SK-N-SH (cell line): ENCODE measurements around the gene LPAR1. TPM values are rescaled to one million over a fixed set of nuclear protein-coding genes. Genes with fewer than 3 reads are reported as not detected.

ENCODE experiments used
- CTCF ChIA-PET: fragments of 300-600, 350-600 bp; formaldehyde crosslinking; extraction: SDS; loops from one replicate; lab custom pipeline; 2021; lab: Yijun Ruan, JAX
- POLR2A ChIA-PET: fragments of 350-600 bp; sonication (Branson Sonifier 250); formaldehyde crosslinking; extraction: SDS; loops from one replicate; lab custom pipeline; 2020; ENCODE audit warnings: antibody characterized with exemption, inconsistent platforms; lab: Yijun Ruan, JAX
- DNase-seq: peaks from one replicate; pipeline ENCODE4 v3.0.0; 2012
- H2AFZ ChIP-seq: fragments of 200-600 bp; sonication (generic); 2 replicates; pipeline ENCODE4 v1.8.1; 2016; ENCODE audit warnings: antibody characterized with exemption, mild to moderate bottlenecking, low read depth
- H3F3A ChIP-seq: fragments of 200-600 bp; sonication (generic); replicated peaks from 2 replicates; pipeline ENCODE3; 2016; ENCODE audit warnings: antibody characterized with exemption, mild to moderate bottlenecking; ENCODE audit not compliant: insufficient read depth
- H3K27ac ChIP-seq, 2 experiments: fragments of 200-500 bp in 1 of 2; fragments of 200-600 bp in 1 of 2; sonication (Bioruptor generic) in 1 of 2; sonication (generic), shearing (Covaris generic) in 1 of 2; 2 replicates each; pipeline versions ENCODE4 v1.5.1 to v1.6.1; 2014 to 2016; ENCODE audit warnings: low read depth in 2 of 2, inconsistent platforms in 1 of 2, low read length in 1 of 2, mild to moderate bottlenecking in 1 of 2, mixed read lengths in 1 of 2
- H3K27me3 ChIP-seq: fragments of 200-600 bp; sonication (generic), shearing (Covaris generic); 2 replicates; pipeline ENCODE4 v1.6.1; 2016; ENCODE audit warnings: mixed run types; ENCODE audit not compliant: insufficient read depth
- H3K36me3 ChIP-seq, 2 experiments: fragments of 200-500 bp in 1 of 2; fragments of 200-600 bp in 1 of 2; sonication (Bioruptor generic) in 1 of 2; sonication (generic) in 1 of 2; replicated peaks in 1 of 2; 2 replicates each; pipeline versions ENCODE3 to v1.5.1; 2014 to 2016; ENCODE audit warnings: low read length in 1 of 2, mild to moderate bottlenecking in 1 of 2; ENCODE audit not compliant: insufficient read depth in 2 of 2, control insufficient read depth in 1 of 2
- H3K4me1 ChIP-seq, 2 experiments: fragments of 200-500 bp in 1 of 2; fragments of 200-600 bp in 1 of 2; sonication (Bioruptor generic) in 1 of 2; sonication (generic), shearing (Covaris generic) in 1 of 2; 2 replicates each; pipeline versions ENCODE4 v1.5.1 to v1.6.1; 2014 to 2016; ENCODE audit warnings: low read depth in 1 of 2, low read length in 1 of 2, mixed run types in 1 of 2; ENCODE audit not compliant: insufficient read depth in 2 of 2, control insufficient read depth in 1 of 2
- H3K4me2 ChIP-seq: fragments of 200-600 bp; sonication (generic), shearing (Covaris generic); 2 replicates; pipeline ENCODE4 v1.6.1; 2017; ENCODE audit warnings: mixed run types
- H3K4me3 ChIP-seq, 2 experiments: fragments of 200-500 bp in 1 of 2; fragments of 200-600 bp in 1 of 2; sonication (Bioruptor generic) in 1 of 2; sonication (generic), shearing (Covaris generic) in 1 of 2; 2 replicates each; pipeline versions ENCODE4 v1.5.1 to v1.8.1; 2014 to 2016; ENCODE audit warnings: low read depth in 2 of 2, inconsistent platforms in 1 of 2, low read length in 1 of 2, mild to moderate bottlenecking in 1 of 2, mixed read lengths in 1 of 2, moderate library complexity in 1 of 2
- H3K79me2 ChIP-seq: fragments of 200-600 bp; sonication (generic); 2 replicates; pipeline ENCODE4 v1.8.1; 2017; ENCODE audit warnings: mild to moderate bottlenecking; ENCODE audit not compliant: insufficient read depth
- H3K9ac ChIP-seq: fragments of 200-600 bp; sonication (generic); 2 replicates; pipeline ENCODE4 v1.6.1; 2017; ENCODE audit warnings: mixed run types
- H3K9me2 ChIP-seq: fragments of 200-600 bp; sonication (generic); 2 replicates; pipeline ENCODE4 v1.6.1; 2017; ENCODE audit warnings: mixed run types
- H3K9me3 ChIP-seq: fragments of 200-600 bp; sonication (generic); 2 replicates; pipeline ENCODE4 v1.6.1; 2017; ENCODE audit warnings: mixed run types, mild to moderate bottlenecking, moderate library complexity
- H4K20me1 ChIP-seq: fragments of 200-600 bp; sonication (generic); 2 replicates; pipeline ENCODE4 v1.6.1; 2017; ENCODE audit warnings: mild to moderate bottlenecking, mixed run types; ENCODE audit not compliant: insufficient read depth
- ELF1 ChIP-seq: IDR thresholded peaks from 2 replicates; pipeline ENCODE4 v1.4.0; 2012
- EZH2phosphoT487 ChIP-seq: fragments of 200-600 bp; sonication (generic); IDR thresholded peaks from 2 replicates; pipeline ENCODE4 v1.6.1; 2017; ENCODE audit warnings: low read depth, mixed run types, mild to moderate bottlenecking, antibody characterized with exemption, moderate library complexity, borderline replicate concordance
- FOXM1 ChIP-seq: IDR thresholded peaks from 2 replicates; pipeline ENCODE4 v1.4.0; 2012; ENCODE audit warnings: low read depth, mild to moderate bottlenecking
- GABPA ChIP-seq: IDR thresholded peaks from 2 replicates; pipeline ENCODE4 v1.4.0; 2012; ENCODE audit warnings: low read depth, mild to moderate bottlenecking
- GATA2 ChIP-seq: sonication (generic); formaldehyde crosslinking; IDR thresholded peaks from 2 replicates; pipeline ENCODE4 v1.5.0; 2020; ENCODE audit warnings: mild to moderate bottlenecking, missing genetic modification reagents
- JUND ChIP-seq: IDR thresholded peaks from 2 replicates; pipeline ENCODE4 v1.4.0; 2012
- MXI1 ChIP-seq: IDR thresholded peaks from 2 replicates; pipeline ENCODE4 v1.6.1; 2012; ENCODE audit warnings: mild to moderate bottlenecking, low read depth, low read length, improper control_type of control experiment
- NFIC ChIP-seq: IDR thresholded peaks from 2 replicates; pipeline ENCODE4 v1.4.0; 2012; ENCODE audit warnings: borderline replicate concordance
- RAD21 ChIP-seq: IDR thresholded peaks from 2 replicates; pipeline ENCODE4 v1.6.1; 2012; ENCODE audit warnings: mild to moderate bottlenecking, low read length
- RCOR1 ChIP-seq: fragments of 150-350 bp; IDR thresholded peaks from 2 replicates; pipeline ENCODE4 v1.6.1; 2017; ENCODE audit warnings: antibody characterized with exemption, low read length
- REST ChIP-seq: IDR thresholded peaks from 2 replicates; pipeline ENCODE4 v1.6.1; 2012; ENCODE audit warnings: mild to moderate bottlenecking, low read depth, low read length, moderate library complexity
- RXRA ChIP-seq: IDR thresholded peaks from 2 replicates; pipeline ENCODE4 v1.4.0; 2012; ENCODE audit warnings: low read depth, mild to moderate bottlenecking, borderline replicate concordance
- SIN3A ChIP-seq: IDR thresholded peaks from 2 replicates; pipeline ENCODE4 v1.6.1; 2012; ENCODE audit warnings: low read depth, mild to moderate bottlenecking, low read length, moderate library complexity, borderline replicate concordance
- TAF1 ChIP-seq: IDR thresholded peaks from 2 replicates; pipeline ENCODE4 v1.6.1; 2012; ENCODE audit warnings: low read depth, mild to moderate bottlenecking, low read length, moderate library complexity, borderline replicate concordance
- USF2 ChIP-seq: fragments of 150-350 bp; IDR thresholded peaks from 2 replicates; pipeline ENCODE4 v1.6.1; 2017; ENCODE audit warnings: antibody characterized with exemption, low read length, low read depth, borderline replicate concordance
- YY1 ChIP-seq: IDR thresholded peaks from 2 replicates; pipeline ENCODE4 v1.4.0; 2012; ENCODE audit warnings: low read depth, mild to moderate bottlenecking
- ZBTB33 ChIP-seq: IDR thresholded peaks from 2 replicates; pipeline ENCODE4 v1.4.0; 2012; ENCODE audit warnings: low read depth, borderline replicate concordance
- WGBS: methylation state at CpG from one replicate; pipeline ENCODE4 v1.1.6; 2017; ENCODE audit warnings: low lambda C conversion rate; 5-methylcytosine and 5-hydroxymethylcytosine counted together
- polyA plus RNA-seq, 3 experiments: library from polyadenylated mRNA; depleted of rRNA; stranded (reverse); fragments of >200 nt; gene quantifications; 2 replicates each; pipeline ENCODE4 v1.2.3, GENCODE V29; 2012
- TF ChIP-seq, protein P1 (sequence below): IDR thresholded peaks from 2 replicates; pipeline ENCODE4 v1.4.0; 2012; ENCODE audit warnings: low read depth
- TF ChIP-seq, protein P2 (sequence below): fragments of 150-350 bp; IDR thresholded peaks from 2 replicates; pipeline ENCODE4 v1.6.1; 2016; ENCODE audit warnings: mild to moderate bottlenecking, low read depth, low read length

Gene LPAR1
- polyA plus RNA-seq, 1 of the 3 experiments (the other 2 are of a cell fraction): 9.4 TPM

- TF ChIP-seq, protein P1, sequence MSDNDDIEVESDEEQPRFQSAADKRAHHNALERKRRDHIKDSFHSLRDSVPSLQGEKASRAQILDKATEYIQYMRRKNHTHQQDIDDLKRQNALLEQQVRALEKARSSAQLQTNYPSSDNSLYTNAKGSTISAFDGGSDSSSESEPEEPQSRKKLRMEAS: no peak
- TF ChIP-seq, protein P2, sequence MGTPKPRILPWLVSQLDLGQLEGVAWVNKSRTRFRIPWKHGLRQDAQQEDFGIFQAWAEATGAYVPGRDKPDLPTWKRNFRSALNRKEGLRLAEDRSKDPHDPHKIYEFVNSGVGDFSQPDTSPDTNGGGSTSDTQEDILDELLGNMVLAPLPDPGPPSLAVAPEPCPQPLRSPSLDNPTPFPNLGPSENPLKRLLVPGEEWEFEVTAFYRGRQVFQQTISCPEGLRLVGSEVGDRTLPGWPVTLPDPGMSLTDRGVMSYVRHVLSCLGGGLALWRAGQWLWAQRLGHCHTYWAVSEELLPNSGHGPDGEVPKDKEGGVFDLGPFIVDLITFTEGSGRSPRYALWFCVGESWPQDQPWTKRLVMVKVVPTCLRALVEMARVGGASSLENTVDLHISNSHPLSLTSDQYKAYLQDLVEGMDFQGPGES: no peak
- TF ChIP-seq EZH2phosphoT487: no peak
- no peak for TF ChIP-seq MXI1
- TF ChIP-seq ZBTB33: no peak
- TF ChIP-seq RXRA: no peak
- no peak for TF ChIP-seq REST
- no peak for TF ChIP-seq USF2
- TF ChIP-seq JUND: no peak
- TF ChIP-seq YY1: no peak
- no peak for TF ChIP-seq RAD21
- no peak for TF ChIP-seq ELF1
- no peak for TF ChIP-seq TAF1
- no peak for TF ChIP-seq FOXM1
- TF ChIP-seq NFIC: no peak
- no peak for TF ChIP-seq GABPA
- no peak for TF ChIP-seq SIN3A
- TF ChIP-seq RCOR1: no peak
- TF ChIP-seq GATA2: no peak
- H3K4me1 ChIP-seq: no peaks in the 10 kb centered on the region; a peak in 2 of 4 replicates
- 92% methylated on average over 2 of the region's 2 CpGs for WGBS
- no peaks in the 10 kb centered on the region for H4K20me1 ChIP-seq
- no peak for DNase-seq
- no peaks in the 10 kb centered on the region for H3K79me2 ChIP-seq
- ChIA-PET POLR2A (no interaction called here), CTCF (interaction anchor here (1.2 kb wide), 1 partner anchor 14 kb away, joined by 3 read pairs; no protein-coding TSS in a partner anchor)
- no peaks in the 10 kb centered on the region for H3F3A ChIP-seq
- H3K9me3 ChIP-seq: no peaks in the 10 kb centered on the region
- H3K4me3 ChIP-seq: no peak overlapping the region
- no peaks in the 10 kb centered on the region for H3K36me3 ChIP-seq
- H2AFZ ChIP-seq: no peak overlapping the region
- H3K27me3 ChIP-seq: no peaks in the 10 kb centered on the region
- no peak overlapping the region for H3K4me2 ChIP-seq
- no peak overlapping the region for H3K27ac ChIP-seq
- H3K9ac ChIP-seq: no peak overlapping the region
- H3K9me2 ChIP-seq: no peaks in the 10 kb centered on the region
Observed at GRCh38 chr9:110984890-110985437, 53.3 kb downstream of the LPAR1 start.
